HCT116 (cell line): Measurements from ENCODE around the gene SAC3D1. TPM values are rescaled to one million over a fixed set of nuclear protein-coding genes. Genes with fewer than 3 reads are reported as not detected.

Source experiments
- ATAC-seq: fragments of 200-7000 bp; cut with Tn5 transposase; 2 replicates; pipeline ENCODE4 v1.9.1; 2020; ENCODE audit warnings: mild to moderate bottlenecking, moderate library complexity
- BruUV-seq: library from RNA; stranded (reverse); fragments of 400-500 nt; replicated peaks from 2 replicates; lab custom pipeline; 2021; lab: Mats Ljungman, UMichigan
- CTCF ChIA-PET: fragments of 300-600 bp; sonication (Branson Sonifier 250); formaldehyde crosslinking; loops from one replicate; lab custom pipeline; 2021; ENCODE audit warnings: antibody characterized with exemption; lab: Charles Lee
- POLR2A ChIA-PET: fragments of 300-600, 350-600 bp; sonication (Branson Sonifier 250); formaldehyde crosslinking; loops from one replicate; lab custom pipeline; 2021; ENCODE audit warnings: antibody characterized with exemption; lab: Charles Lee
- RAD21 ChIA-PET, 2 experiments: fragments of 300-600 bp; sonication (Branson Sonifier 250); formaldehyde crosslinking; loops; one replicate each; lab custom pipeline; 2023; ENCODE audit warnings: low total read pairs in 2 of 2; ENCODE audit not compliant: uncharacterized antibody in 2 of 2, unreplicated experiment in 2 of 2, low non-redundant PET in 1 of 2; lab: Charles Lee
- DNase-seq: peaks from one replicate; pipeline ENCODE4 v3.0.0-alpha.2; 2010; ENCODE audit warnings: low read depth, low spot score
- H2AFZ ChIP-seq: fragments of 200-600 bp; shearing (Covaris generic), sonication (generic); 2 replicates; pipeline ENCODE4 v1.6.1; 2017; ENCODE audit warnings: low read depth, mixed run types, mixed read lengths, antibody characterized with exemption, low read length; ENCODE audit not compliant: poor library complexity, severe bottlenecking
- H3K27ac ChIP-seq: 2 replicates; pipeline ENCODE4 v1.5.1; 2012; ENCODE audit warnings: low read depth, low read length
- H3K27me3 ChIP-seq: fragments of 200-600 bp; sonication (generic); 2 replicates; pipeline ENCODE4 v1.6.1; 2016; ENCODE audit warnings: mixed run types, low read length, mixed read lengths; ENCODE audit not compliant: insufficient read depth
- H3K36me3 ChIP-seq, 2 experiments: fragments of 200-500 bp in 1 of 2; fragments of 200-600 bp in 1 of 2; sonication (Bioruptor generic) in 1 of 2; sonication (generic) in 1 of 2; 2 replicates each; pipeline versions ENCODE4 v1.5.1 to v1.6.1; 2014 to 2016; ENCODE audit warnings: low read length in 2 of 2, inconsistent platforms in 1 of 2, mixed read lengths in 1 of 2, mixed run types in 1 of 2; ENCODE audit not compliant: insufficient read depth in 2 of 2, control insufficient read depth in 1 of 2
- H3K4me1 ChIP-seq, 2 experiments: fragments of 200-600 bp in 1 of 2; sonication (generic) in 1 of 2; 2 replicates each; pipeline versions ENCODE4 v1.5.1 to v1.6.1; 2012 to 2017; ENCODE audit warnings: low read length in 2 of 2, inconsistent platforms in 1 of 2, mild to moderate bottlenecking in 1 of 2, mixed read lengths in 1 of 2, mixed run types in 1 of 2, moderate library complexity in 1 of 2; ENCODE audit not compliant: insufficient read depth in 2 of 2, control insufficient read depth in 1 of 2
- H3K4me2 ChIP-seq: fragments of 200-600 bp; sonication (generic); 2 replicates; pipeline ENCODE4 v1.6.1; 2017; ENCODE audit warnings: mixed run types, low read length, mixed read lengths
- H3K4me3 ChIP-seq, 2 experiments: fragments of 200-600 bp in 1 of 2; sonication (generic) in 1 of 2; replicated peaks in 1 of 2; 2 replicates each; pipeline ENCODE4 v1.5.1; 2011 to 2016; ENCODE audit warnings: low read length in 2 of 2, control low read depth in 1 of 2, low read depth in 1 of 2, mild to moderate bottlenecking in 1 of 2, mixed read lengths in 1 of 2, mixed run types in 1 of 2
- H3K79me2 ChIP-seq: fragments of 200-600 bp; sonication (generic); 2 replicates; pipeline ENCODE4 v1.6.1; 2017; ENCODE audit warnings: mild to moderate bottlenecking, mixed run types, low read length, moderate library complexity, mixed read lengths; ENCODE audit not compliant: insufficient read depth
- H3K9ac ChIP-seq: fragments of 200-600 bp; sonication (generic); 2 replicates; pipeline ENCODE4 v1.6.1; 2016; ENCODE audit warnings: low read length, mixed read lengths
- H3K9me2 ChIP-seq: fragments of 200-600 bp; sonication (generic), shearing (Covaris generic); 2 replicates; pipeline ENCODE4 v1.6.1; 2017; ENCODE audit warnings: mixed run types, mild to moderate bottlenecking, moderate library complexity; ENCODE audit not compliant: insufficient read depth
- H3K9me3 ChIP-seq, 2 experiments: fragments of 200-500 bp in 1 of 2; fragments of 200-600 bp in 1 of 2; sonication (Bioruptor generic) in 1 of 2; sonication (generic) in 1 of 2; 2 replicates each; pipeline ENCODE4 v1.6.1; 2014 to 2017; ENCODE audit warnings: low read length in 2 of 2, mixed read lengths in 2 of 2, inconsistent platforms in 1 of 2, low read depth in 1 of 2, mild to moderate bottlenecking in 1 of 2, mixed run types in 1 of 2, moderate library complexity in 1 of 2; ENCODE audit not compliant: control insufficient read depth in 1 of 2, insufficient read depth in 1 of 2
- H4K20me1 ChIP-seq: fragments of 200-600 bp; sonication (generic), shearing (Covaris generic); 2 replicates; pipeline ENCODE4 v1.6.1; 2017; ENCODE audit warnings: mixed run types, mild to moderate bottlenecking, moderate library complexity; ENCODE audit not compliant: insufficient read depth
- ATF3 ChIP-seq: IDR thresholded peaks from 2 replicates; pipeline ENCODE4 v1.6.1; 2012
- CEBPB ChIP-seq: IDR thresholded peaks from 2 replicates; pipeline ENCODE4 v1.6.1; 2012; ENCODE audit warnings: low read depth
- EGR1 ChIP-seq: IDR thresholded peaks from 2 replicates; pipeline ENCODE4 v1.6.1; 2012; ENCODE audit warnings: low read depth
- EZH2phosphoT487 ChIP-seq: fragments of 200-600 bp; IDR thresholded peaks from 2 replicates; pipeline ENCODE4 v1.6.1; 2018; ENCODE audit warnings: antibody characterized with exemption, borderline replicate concordance
- JUND ChIP-seq: IDR thresholded peaks from 2 replicates; pipeline ENCODE4 v1.6.1; 2012
- MAX ChIP-seq: IDR thresholded peaks from 2 replicates; pipeline ENCODE4 v1.6.1; 2012
- POLR2A ChIP-seq: IDR thresholded peaks from 2 replicates; pipeline ENCODE4 v1.7.0; 2011; ENCODE audit warnings: borderline replicate concordance; ENCODE audit not compliant: insufficient read depth, insufficient read length; ENCODE audit errors: extremely low read depth
- SP1 ChIP-seq: IDR thresholded peaks from 2 replicates; pipeline ENCODE4 v1.6.1; 2012; ENCODE audit warnings: low read depth
- ZFX ChIP-seq: fragments of 450-650 bp; IDR thresholded peaks from 2 replicates; pipeline ENCODE4 v1.6.1; 2017
- ZNF274 ChIP-seq: fragments of 200-500 bp; sonication (Bioruptor generic); IDR thresholded peaks from 2 replicates; pipeline ENCODE4 v1.6.1; 2014; ENCODE audit warnings: mild to moderate bottlenecking, low read depth, low read length, inconsistent platforms
- intact Hi-C: fragments of 100-400 bp; cut with micrococcal nuclease; formaldehyde crosslinking; loops from 2 replicates; pipeline ENCODE4 v1.10.0; 2022
- total RNA-seq: library from RNA; stranded (reverse); gene quantifications from one replicate; pipeline ENCODE4 v1.2.1, GENCODE V29; 2021; ENCODE audit not compliant: unreplicated experiment

SAC3D1 gene
- total RNA-seq, 1 experiment from 2014 or later: 36.9 TPM

GRCh38 chr11:64999478-64999877 lies 41.5 kb upstream of the SAC3D1 start:
- no peaks in the 10 kb centered on the region for H3K27me3 ChIP-seq
- no peaks in the 10 kb centered on the region for H4K20me1 ChIP-seq
- no TSS peak for BruUV-seq
- no peaks in the 10 kb centered on the region for H3K9me2 ChIP-seq
- no peak overlapping the region for H3K4me2 ChIP-seq
- no peak overlapping the region for H3K4me3 ChIP-seq
- H3K4me1 ChIP-seq: peaks cover 13 to 40% of the 10 kb centered on the region in 2 experiments; a peak in 3 of 4 replicates
- H3K27ac ChIP-seq: no peak overlapping the region
- DNase-seq (no peak), ATAC-seq (no peak)
- no peaks in the 10 kb centered on the region for H3K79me2 ChIP-seq
- H3K9me3 ChIP-seq: no peaks in the 10 kb centered on the region
- no peak for TF ChIP-seq JUND
- TF ChIP-seq ZFX: no peak
- no peak for TF ChIP-seq POLR2A
- no peak for TF ChIP-seq EZH2phosphoT487
- no peak for TF ChIP-seq SP1
- TF ChIP-seq CEBPB: no peak
- TF ChIP-seq MAX: no peak
- TF ChIP-seq ZNF274: no peak
- CTCF ChIA-PET: interaction anchor here (0.9 kb wide), 1 partner anchor 15 kb away, joined by 3 read pairs; the partner anchor contains the start of gene ARL2
- RAD21 ChIA-PET: no interaction called here
- POLR2A ChIA-PET: no interaction called here
- H2AFZ ChIP-seq: no peak overlapping the region
- intact Hi-C loops: loop anchor here (5.0 kb wide), 1 partner anchor 152 kb away; no protein-coding TSS in a partner anchor
- no peaks in the 10 kb centered on the region for H3K36me3 ChIP-seq
- H3K9ac ChIP-seq: no peak overlapping the region

- Histone ChIP-seq H3K9me2 (no peaks in the 10 kb centered on the region), H3K79me2 (no peaks in the 10 kb centered on the region), H3K4me3 (no peak overlapping the region), H3K27ac (no peak overlapping the region), H3K9ac (no peak overlapping the region), H3K4me2 (no peak overlapping the region), H3K36me3 (no peaks in the 10 kb centered on the region), H4K20me1 (no peaks in the 10 kb centered on the region), H3K27me3 (no peaks in the 10 kb centered on the region), H3K9me3 (no peaks in the 10 kb centered on the region), H2AFZ (no peak overlapping the region), H3K4me1 (peaks cover 15 to 41% of the 10 kb centered on the region in 2 experiments)
- BruUV-seq: no TSS peak
- ATAC-seq (no peak), DNase-seq (no peak)
- ChIA-PET RAD21 (no interaction called here), CTCF (no interaction called here), POLR2A (no interaction called here)
- intact Hi-C loops: no loop called here
- TF ChIP-seq ATF3 (no peak), ZNF274 (no peak), EGR1 (no peak)
Observed at GRCh38 chr11:65002706-65003105, 38.3 kb upstream of the SAC3D1 start.
